CD4-positive, alpha-beta T cell (primary cell): Measurements from ENCODE around the gene NHLRC3. TPM values are rescaled to one million over a fixed set of nuclear protein-coding genes. Genes with fewer than 3 reads are reported as not detected.
"Not testable (repeated sequence)": the region's sequence is repeated elsewhere in the genome, so short reads cannot be mapped to it uniquely, and the experiment has no call there.

Source experiments
- ATAC-seq: fragments of 200-7000 bp; cut with Tn5 transposase; one replicate; pipeline ENCODE4 v1.10.0; 2022; ENCODE audit warnings: mild to moderate bottlenecking; ENCODE audit not compliant: poor library complexity
- CTCF ChIA-PET: fragments of 350-600 bp; sonication (Branson Sonifier 250); formaldehyde crosslinking; loops from one replicate; lab custom pipeline; 2021; ENCODE audit warnings: antibody characterized with exemption, inconsistent platforms; lab: Charles Lee
- POLR2A ChIA-PET: fragments of 350-600 bp; sonication (Branson Sonifier 250); formaldehyde crosslinking; loops from one replicate; lab custom pipeline; 2021; ENCODE audit warnings: antibody characterized with exemption, inconsistent platforms; lab: Charles Lee
- DNase-seq, 14 experiments: peaks; one replicate each; pipeline ENCODE4 v3.0.0-alpha.2; 2013 to 2020; ENCODE audit warnings: mixed read lengths in 2 of 14
- H3K27ac ChIP-seq, 2 donors: one replicate each; pipeline versions ENCODE4 v1.5.1 to v1.7.0; 2013; ENCODE audit warnings: low read length in 2 of 2, low read depth in 1 of 2, mild to moderate bottlenecking in 1 of 2
- H3K27me3 ChIP-seq, 2 experiments: 1 replicate in 1 of 2; 2 replicates in 1 of 2; pipeline versions ENCODE4 v1.6.1 to v1.7.0; 2013; ENCODE audit warnings: low read length in 2 of 2, control low read depth in 1 of 2, mild to moderate bottlenecking in 1 of 2, moderate library complexity in 1 of 2; ENCODE audit not compliant: insufficient read depth in 2 of 2, control insufficient read depth in 1 of 2
- H3K36me3 ChIP-seq: one replicate; pipeline ENCODE4 v1.6.1; 2013; ENCODE audit warnings: low read length, control low read depth; ENCODE audit not compliant: insufficient read depth
- H3K4me1 ChIP-seq: one replicate; pipeline ENCODE4 v1.6.1; 2013; ENCODE audit warnings: low read length, control low read depth; ENCODE audit not compliant: insufficient read depth
- H3K4me3 ChIP-seq: one replicate; pipeline ENCODE4 v1.5.1; 2013; ENCODE audit warnings: mild to moderate bottlenecking, low read length, moderate library complexity
- H3K9me3 ChIP-seq, 2 experiments: 1 replicate in 1 of 2; 2 replicates in 1 of 2; pipeline versions ENCODE4 v1.6.1 to v1.7.0; 2013; ENCODE audit warnings: low read length in 2 of 2, mild to moderate bottlenecking in 2 of 2, control low read depth in 1 of 2, moderate library complexity in 1 of 2; ENCODE audit not compliant: control insufficient read depth in 1 of 2, insufficient read depth in 1 of 2
- H3K27ac Mint-ChIP-seq: one replicate; pipeline ENCODE4 v1.8.0; 2020; ENCODE audit warnings: mixed read lengths
- H3K27me3 Mint-ChIP-seq: one replicate; pipeline ENCODE4 v1.8.0; 2021; ENCODE audit warnings: mixed read lengths
- H3K36me3 Mint-ChIP-seq: one replicate; pipeline ENCODE4 v1.8.0; 2021; ENCODE audit warnings: low read depth, mixed read lengths
- H3K4me1 Mint-ChIP-seq: one replicate; pipeline ENCODE4 v1.8.0; 2021; ENCODE audit warnings: low read depth, mixed read lengths
- H3K4me3 Mint-ChIP-seq: one replicate; pipeline ENCODE4 v1.8.0; 2020; ENCODE audit warnings: mild to moderate bottlenecking, mixed read lengths
- H3K9me3 Mint-ChIP-seq: one replicate; pipeline ENCODE4 v1.8.0; 2020; ENCODE audit warnings: mixed read lengths
- intact Hi-C, 2 experiments: fragments of 100-400 bp; cut with DNase I in 1 of 2; cut with micrococcal nuclease in 1 of 2; formaldehyde crosslinking; loops; one replicate each; pipeline versions ENCODE4 v1.15.1 to v1.9.0; 2023 to 2025; cut with DNase I, micrococcal nuclease
- total RNA-seq, 174 experiments: library from RNA in 2 of 174; stranded (reverse) in 2 of 174; gene quantifications; one replicate each; pipeline ENCODE4 v1.2.3 and lab custom pipeline; 2021 to 2026
- TF ChIP-seq, protein P1 (sequence below): fragments of 200-600 bp; IDR thresholded peaks from one replicate; pipeline ENCODE4 v1.8.0; 2022; ENCODE audit warnings: antibody characterized with exemption, mild to moderate bottlenecking

Gene NHLRC3
- total RNA-seq, 2 experiments from 2014 or later, result 3.9 to 5.9 TPM

DNA sequence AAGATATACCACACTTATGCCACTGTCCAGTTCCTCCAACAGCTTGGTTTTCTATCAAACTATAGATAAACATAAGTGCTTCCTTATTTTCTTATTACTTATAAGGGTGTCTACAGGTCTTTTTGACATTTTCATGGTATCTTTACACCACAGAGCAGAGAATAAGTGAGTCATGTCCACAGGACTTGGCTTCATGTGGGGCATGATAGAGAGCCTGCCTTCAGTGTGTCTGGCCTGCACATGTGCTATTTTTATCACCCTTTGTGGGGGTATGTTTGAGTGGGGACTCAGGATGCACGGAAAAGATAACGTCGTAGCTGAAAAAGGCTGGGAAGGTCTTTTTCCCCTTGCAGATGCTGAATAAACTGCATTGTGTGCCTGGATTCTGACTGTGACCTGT lies 39.5 kb upstream of the NHLRC3 start:
- no peak overlapping the region for H3K4me3 ChIP-seq
- no peak for ATAC-seq
- H3K9me3 ChIP-seq, result no peaks in the 10 kb centered on the region
- POLR2A ChIA-PET, result no interaction called here
- H3K4me1 ChIP-seq, result no peaks in the 10 kb centered on the region
- no peaks in the 10 kb centered on the region for H3K4me1 Mint-ChIP-seq
- no peak overlapping the region for H3K4me3 Mint-ChIP-seq
- no peaks in the 10 kb centered on the region for H3K36me3 ChIP-seq
- H3K27me3 Mint-ChIP-seq, result no peaks in the 10 kb centered on the region
- intact Hi-C loops, result no loop called here
- H3K27ac ChIP-seq, result no peak overlapping the region
- CTCF ChIA-PET, result interaction anchor here (0.6 kb wide), 1 partner anchor 133 kb away, joined by 3 read pairs; no protein-coding TSS in a partner anchor
- no peak overlapping the region for H3K27ac Mint-ChIP-seq
- no peak for DNase-seq
- no peaks in the 10 kb centered on the region for H3K27me3 ChIP-seq
- TF ChIP-seq, protein P1, sequence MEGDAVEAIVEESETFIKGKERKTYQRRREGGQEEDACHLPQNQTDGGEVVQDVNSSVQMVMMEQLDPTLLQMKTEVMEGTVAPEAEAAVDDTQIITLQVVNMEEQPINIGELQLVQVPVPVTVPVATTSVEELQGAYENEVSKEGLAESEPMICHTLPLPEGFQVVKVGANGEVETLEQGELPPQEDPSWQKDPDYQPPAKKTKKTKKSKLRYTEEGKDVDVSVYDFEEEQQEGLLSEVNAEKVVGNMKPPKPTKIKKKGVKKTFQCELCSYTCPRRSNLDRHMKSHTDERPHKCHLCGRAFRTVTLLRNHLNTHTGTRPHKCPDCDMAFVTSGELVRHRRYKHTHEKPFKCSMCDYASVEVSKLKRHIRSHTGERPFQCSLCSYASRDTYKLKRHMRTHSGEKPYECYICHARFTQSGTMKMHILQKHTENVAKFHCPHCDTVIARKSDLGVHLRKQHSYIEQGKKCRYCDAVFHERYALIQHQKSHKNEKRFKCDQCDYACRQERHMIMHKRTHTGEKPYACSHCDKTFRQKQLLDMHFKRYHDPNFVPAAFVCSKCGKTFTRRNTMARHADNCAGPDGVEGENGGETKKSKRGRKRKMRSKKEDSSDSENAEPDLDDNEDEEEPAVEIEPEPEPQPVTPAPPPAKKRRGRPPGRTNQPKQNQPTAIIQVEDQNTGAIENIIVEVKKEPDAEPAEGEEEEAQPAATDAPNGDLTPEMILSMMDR, result no peak
- no peaks in the 10 kb centered on the region for H3K36me3 Mint-ChIP-seq
- no peaks in the 10 kb centered on the region for H3K9me3 Mint-ChIP-seq

DNA sequence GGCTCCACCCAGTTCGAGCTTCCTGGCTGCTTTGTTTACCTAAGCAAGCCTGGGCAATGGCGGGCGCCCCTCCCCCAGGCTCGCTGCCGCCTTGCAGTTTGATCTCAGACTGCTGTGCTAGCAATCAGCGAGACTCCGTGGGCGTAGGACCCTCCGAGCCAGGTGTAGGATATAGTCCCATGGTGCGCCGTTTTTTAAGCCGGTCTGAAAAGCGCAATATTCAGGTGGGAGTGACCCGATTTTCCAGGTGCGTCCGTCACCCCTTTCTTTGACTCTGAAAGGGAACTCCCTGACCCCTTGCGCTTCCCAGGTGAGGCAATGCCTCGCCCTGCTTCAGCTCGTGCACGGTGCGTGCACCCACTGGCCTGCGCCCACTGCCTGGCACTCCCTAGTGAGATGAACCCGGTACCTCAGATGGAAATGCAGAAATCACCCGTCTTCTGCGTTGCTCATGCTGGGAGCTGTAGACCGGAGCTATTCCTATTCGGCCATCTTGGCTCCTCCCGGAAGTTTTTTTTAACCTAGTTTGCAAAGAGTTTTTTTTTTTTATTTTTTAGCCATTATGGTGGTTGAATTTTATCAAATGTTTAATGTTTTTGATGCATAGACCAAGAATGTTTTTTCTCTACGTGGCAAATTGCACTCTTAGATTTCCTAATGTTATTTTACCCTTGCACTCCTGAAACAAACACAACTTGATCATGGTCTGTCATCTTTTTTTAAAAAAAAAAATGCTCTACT lies 31.7 kb upstream of the NHLRC3 start:
- POLR2A ChIA-PET, result interaction anchor here (0.7 kb wide), 1 partner anchor 27 kb away, joined by 3 read pairs; no protein-coding TSS in a partner anchor
- H3K36me3 Mint-ChIP-seq, result peaks cover 36% of the 10 kb centered on the region
- intact Hi-C loops, result not testable (repeated sequence)

DNA sequence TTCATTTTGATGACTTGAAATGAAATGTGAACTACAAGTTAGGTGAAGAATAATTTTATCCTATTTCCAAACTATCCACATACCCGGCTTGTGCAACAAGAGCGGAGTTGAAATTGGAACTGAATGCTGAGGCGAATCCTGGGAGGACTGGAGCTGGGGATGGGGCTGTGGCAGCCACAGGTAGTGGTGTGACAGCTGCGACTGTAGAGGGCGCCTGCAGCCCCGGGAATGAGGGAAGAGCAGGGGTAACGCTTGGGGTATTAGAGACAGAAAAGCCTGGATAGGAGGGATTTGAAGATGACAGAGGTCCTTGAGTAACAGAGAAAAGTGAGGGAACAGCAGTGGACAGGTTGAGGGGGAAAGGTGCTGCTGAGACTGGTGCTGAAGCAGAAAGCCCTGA lies 25.6 kb upstream of the NHLRC3 start:
- H3K27ac Mint-ChIP-seq, result no peak overlapping the region
- CTCF ChIA-PET, result no interaction called here
- Histone ChIP-seq H3K36me3 (peaks cover 74% of the 10 kb centered on the region), H3K4me1 (no peaks in the 10 kb centered on the region), H3K4me3 (no peak overlapping the region), H3K27ac (no peak overlapping the region), H3K27me3 (no peaks in the 10 kb centered on the region), H3K9me3 (no peaks in the 10 kb centered on the region)
- POLR2A ChIA-PET, result no interaction called here
- H3K4me1 Mint-ChIP-seq, result no peaks in the 10 kb centered on the region
- intact Hi-C loops, result loop anchor here in 1 of 2 experiments (10.0 kb wide), 1 partner anchor 1938 kb away; no protein-coding TSS in a partner anchor
- ATAC-seq (no peak), DNase-seq (no peak)
- TF ChIP-seq, protein P1, result no peak
- no peaks in the 10 kb centered on the region for H3K9me3 Mint-ChIP-seq
- H3K4me3 Mint-ChIP-seq, result no peak overlapping the region
- no peaks in the 10 kb centered on the region for H3K27me3 Mint-ChIP-seq
- H3K36me3 Mint-ChIP-seq, result peaks cover 92% of the 10 kb centered on the region

More for the DNA sequence above, 31.7 kb upstream of the NHLRC3 start:
- ATAC-seq, CTCF ChIA-PET, H3K4me1 ChIP-seq, H3K9me3 Mint-ChIP-seq, H3K4me3 Mint-ChIP-seq, H3K27me3 ChIP-seq, H3K4me3 ChIP-seq, H3K27me3 Mint-ChIP-seq, DNase-seq, H3K27ac Mint-ChIP-seq, H3K9me3 ChIP-seq, H3K27ac ChIP-seq, H3K4me1 Mint-ChIP-seq: not testable (repeated sequence)
- peaks cover 15% of the 10 kb centered on the region for H3K36me3 ChIP-seq
